NOMO-1 treated with dmso at 0.1 percent for 144 hours (cell line): ENCODE data around the gene CHMP1A.
"Not testable (repeated sequence)": the region's sequence is repeated elsewhere in the genome, so short reads cannot be mapped to it uniquely, and the experiment has no call there.

Experiments
- DNase-seq: peaks from one replicate; lab custom pipeline; 2025; ENCODE audit not compliant: unreplicated experiment; lab: John Stamatoyannopoulos, UW

Gene CHMP1A

GRCh38 chr16:89660146-89660545 is 2.6 kb upstream of the CHMP1A start:
- no peak for DNase-seq

GRCh38 chr16:89658221-89658879 is 842 bp upstream of the CHMP1A start:
- DNase-seq, result no peak

- DNase-seq, result no peak
Observed at GRCh38 chr16:89656435-89657121, 930 bp downstream of the CHMP1A start.

- no peak for DNase-seq
Observed at GRCh38 chr16:89655062-89655643, 2.4 kb downstream of the CHMP1A start.

- DNase-seq, result no peak
Observed at GRCh38 chr16:89653656-89654295, 3.7 kb downstream of the CHMP1A start.

- no peak for DNase-seq
Observed at GRCh38 chr16:89651584-89651983, 5.9 kb downstream of the CHMP1A start.

- no peak for DNase-seq
Observed at GRCh38 chr16:89646906-89647305, 10.6 kb downstream of the CHMP1A start.

- DNase-seq, result no peak
Observed at GRCh38 chr16:89646270-89646669, 11.2 kb downstream of the CHMP1A start.

- DNase-seq, result no peak
Observed at GRCh38 chr16:89645122-89645521, 12.4 kb downstream of the CHMP1A start.

GRCh38 chr16:89643769-89644300 is 13.7 kb downstream of the CHMP1A start:
- DNase-seq, result no peak

- DNase-seq, result no peak
Observed at GRCh38 chr16:89642574-89642973, 14.9 kb downstream of the CHMP1A start.

GRCh38 chr16:89641458-89642119 is 15.9 kb downstream of the CHMP1A start:
- no peak for DNase-seq

GRCh38 chr16:89639385-89639784 is 18.1 kb downstream of the CHMP1A start:
- DNase-seq, result no peak

GRCh38 chr16:89638455-89638854 is 19.1 kb downstream of the CHMP1A start:
- DNase-seq, result no peak

- DNase-seq, result no peak
Observed at GRCh38 chr16:89637379-89637778, 20.1 kb downstream of the CHMP1A start.

- DNase-seq, result no peak
Observed at GRCh38 chr16:89636663-89637062, 20.8 kb downstream of the CHMP1A start.

- not testable (repeated sequence) for DNase-seq
Observed at GRCh38 chr16:89634463-89635385, 22.8 kb downstream of the CHMP1A start.

- no peak for DNase-seq
Observed at GRCh38 chr16:89633064-89633631, 24.4 kb downstream of the CHMP1A start.

GRCh38 chr16:89629827-89630610 is 27.5 kb downstream of the CHMP1A start:
- DNase-seq, result no peak
